Upper lobe of right lung (tissue), 1 donor: ENCODE results near the gene BBS12. TPM values are rescaled to one million over a fixed set of nuclear protein-coding genes. Genes with fewer than 3 reads are reported as not detected.

Source experiments
- ATAC-seq: fragments of 200-7000 bp; cut with Tn5 transposase; one replicate; pipeline ENCODE4 v1.9.1; 2020; ENCODE audit warnings: mild to moderate bottlenecking, moderate library complexity
- DNase-seq: peaks from one replicate; pipeline ENCODE4 v3.0.0-alpha.2; 2020
- H3K27ac ChIP-seq: fragments of 200-600 bp; one replicate; pipeline ENCODE4 v1.8.0; 2022
- H3K27me3 ChIP-seq: fragments of 200-600 bp; one replicate; pipeline ENCODE4 v1.8.0; 2022; ENCODE audit warnings: mild to moderate bottlenecking
- H3K36me3 ChIP-seq: fragments of 200-600 bp; one replicate; pipeline ENCODE4 v1.8.0; 2022
- H3K4me1 ChIP-seq: fragments of 200-600 bp; one replicate; pipeline ENCODE4 v1.8.0; 2022
- H3K4me3 ChIP-seq: fragments of 200-600 bp; one replicate; pipeline ENCODE4 v1.8.0; 2022; ENCODE audit warnings: mild to moderate bottlenecking
- H3K9me3 ChIP-seq: fragments of 200-600 bp; one replicate; pipeline ENCODE4 v1.8.0; 2022
- CTCF ChIP-seq: fragments of 200-600 bp; IDR thresholded peaks from one replicate; pipeline ENCODE4 v1.8.0; 2022; ENCODE audit warnings: antibody characterized with exemption
- intact Hi-C: fragments of 100-400 bp; cut with DNase I; formaldehyde crosslinking; loops from one replicate; pipeline ENCODE4 v1.11.0; 2022
- total RNA-seq: library from RNA; stranded (reverse); fragmentation: NEBNext Ultra II Directional; extraction: Animal tissue kit (Norgen Biotek cat#: 25700); gene quantifications from one replicate; pipeline ENCODE4 v1.2.1, GENCODE V29; 2021
- donor health status: DM: no; HTN: yes; CAD: no; lungs with severe emphysema.

BBS12 gene
- total RNA-seq, 1 donor from 2014 or later: 2.8 TPM

DNA sequence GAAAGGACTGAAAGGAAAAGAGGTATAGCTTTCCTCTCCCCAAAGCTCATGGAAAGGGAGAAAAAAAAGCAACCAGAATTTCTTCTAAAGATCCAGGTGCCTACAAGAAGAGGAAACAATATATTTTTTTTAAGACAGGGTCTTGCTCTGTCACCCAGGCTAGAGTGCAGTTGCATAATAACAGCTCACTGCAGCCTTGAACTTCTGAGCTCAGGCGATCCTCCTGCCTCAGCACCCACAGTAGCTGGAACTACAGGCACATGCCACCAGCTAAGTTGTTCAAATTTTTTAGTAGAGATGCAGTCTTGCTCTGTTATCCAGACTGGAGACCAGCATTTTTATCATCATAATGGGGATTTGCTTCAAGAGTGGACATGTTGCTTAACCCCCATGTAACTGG lies 30.5 kb upstream of the BBS12 start:
- Histone ChIP-seq H3K27ac (no peak overlapping the region), H3K9me3 (no peaks in the 10 kb centered on the region), H3K4me3 (no peak overlapping the region), H3K27me3 (no peaks in the 10 kb centered on the region), H3K4me1 (no peaks in the 10 kb centered on the region), H3K36me3 (no peaks in the 10 kb centered on the region)
- no peak for ATAC-seq
- intact Hi-C loops: no loop called here
- DNase-seq: no peak
- TF ChIP-seq CTCF: no peak

DNA sequence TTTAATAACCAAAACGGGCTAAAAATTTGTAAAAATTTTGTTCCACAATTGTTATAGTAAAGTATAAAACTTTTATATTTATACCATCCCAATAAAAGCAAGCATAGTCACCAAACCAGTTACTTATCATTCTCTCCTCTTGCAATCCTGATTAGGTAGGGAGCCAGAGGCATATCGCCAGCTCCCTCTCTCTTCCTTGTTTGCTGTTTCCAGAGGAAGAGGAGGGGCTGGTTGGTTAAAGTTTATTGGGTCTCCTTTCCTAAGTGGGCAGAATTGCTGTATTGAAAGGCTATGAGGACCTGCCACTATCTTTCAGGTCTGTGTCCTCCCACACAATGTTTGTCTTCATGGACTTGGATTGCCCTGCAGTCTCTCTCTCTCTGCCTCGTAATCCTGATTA lies 29.6 kb upstream of the BBS12 start:
- H3K4me3 ChIP-seq: no peak overlapping the region
- H3K36me3 ChIP-seq: no peaks in the 10 kb centered on the region
- H3K27ac ChIP-seq: no peak overlapping the region
- no peak for TF ChIP-seq CTCF
- intact Hi-C loops: no loop called here
- no peak for ATAC-seq
- no peaks in the 10 kb centered on the region for H3K27me3 ChIP-seq
- H3K4me1 ChIP-seq: no peaks in the 10 kb centered on the region
- DNase-seq: no peak
- H3K9me3 ChIP-seq: no peaks in the 10 kb centered on the region

DNA sequence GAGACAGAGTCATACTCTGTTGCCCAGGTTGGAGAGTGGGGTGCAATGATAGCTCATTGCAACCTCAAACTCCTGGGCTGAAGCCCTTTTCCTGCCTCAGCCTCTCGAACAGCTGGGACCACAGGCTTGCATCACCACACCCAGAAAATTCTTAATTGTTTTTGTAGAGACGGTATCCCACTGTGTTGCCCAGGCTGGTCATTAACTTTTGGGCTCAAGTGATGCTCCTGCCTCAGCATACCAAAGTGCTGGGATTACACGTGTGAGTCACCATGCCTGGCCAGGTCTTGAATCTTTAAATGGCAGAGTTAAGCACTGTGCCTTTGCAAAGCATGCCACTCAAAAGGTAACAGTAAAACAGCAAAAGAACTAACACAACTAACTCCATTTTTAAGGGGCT lies 28.6 kb upstream of the BBS12 start:
- TF ChIP-seq CTCF: no peak
- no peak overlapping the region for H3K27ac ChIP-seq
- H3K4me1 ChIP-seq: no peaks in the 10 kb centered on the region
- no peaks in the 10 kb centered on the region for H3K9me3 ChIP-seq
- no peak for DNase-seq
- intact Hi-C loops: no loop called here
- H3K36me3 ChIP-seq: no peaks in the 10 kb centered on the region
- no peaks in the 10 kb centered on the region for H3K27me3 ChIP-seq
- H3K4me3 ChIP-seq: no peak overlapping the region
- no peak for ATAC-seq

DNA sequence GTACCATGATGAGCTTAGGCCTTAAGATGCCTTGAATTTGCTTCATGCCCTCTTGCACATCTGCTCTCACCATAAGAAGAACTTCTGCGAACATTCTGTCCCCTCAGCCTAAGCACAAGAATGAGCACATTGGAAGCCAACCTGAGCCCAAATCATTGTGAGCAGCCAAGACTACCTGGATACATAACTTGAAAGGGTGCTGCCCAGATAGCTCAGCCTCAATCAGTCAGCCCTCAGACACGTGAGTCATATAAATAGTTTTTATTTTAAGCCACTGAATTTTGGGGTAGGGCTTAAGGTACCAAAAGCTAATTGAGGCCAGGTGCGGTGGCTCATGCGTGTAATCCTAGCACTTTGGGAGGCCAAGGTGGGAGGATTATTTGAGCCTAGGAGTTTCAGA lies 27.5 kb upstream of the BBS12 start:
- Histone ChIP-seq H3K4me1 (no peaks in the 10 kb centered on the region), H3K27me3 (no peaks in the 10 kb centered on the region), H3K36me3 (no peaks in the 10 kb centered on the region), H3K4me3 (no peak overlapping the region), H3K9me3 (no peaks in the 10 kb centered on the region), H3K27ac (no peak overlapping the region)
- intact Hi-C loops: no loop called here
- TF ChIP-seq CTCF: no peak
- DNase-seq: no peak
- no peak for ATAC-seq

DNA sequence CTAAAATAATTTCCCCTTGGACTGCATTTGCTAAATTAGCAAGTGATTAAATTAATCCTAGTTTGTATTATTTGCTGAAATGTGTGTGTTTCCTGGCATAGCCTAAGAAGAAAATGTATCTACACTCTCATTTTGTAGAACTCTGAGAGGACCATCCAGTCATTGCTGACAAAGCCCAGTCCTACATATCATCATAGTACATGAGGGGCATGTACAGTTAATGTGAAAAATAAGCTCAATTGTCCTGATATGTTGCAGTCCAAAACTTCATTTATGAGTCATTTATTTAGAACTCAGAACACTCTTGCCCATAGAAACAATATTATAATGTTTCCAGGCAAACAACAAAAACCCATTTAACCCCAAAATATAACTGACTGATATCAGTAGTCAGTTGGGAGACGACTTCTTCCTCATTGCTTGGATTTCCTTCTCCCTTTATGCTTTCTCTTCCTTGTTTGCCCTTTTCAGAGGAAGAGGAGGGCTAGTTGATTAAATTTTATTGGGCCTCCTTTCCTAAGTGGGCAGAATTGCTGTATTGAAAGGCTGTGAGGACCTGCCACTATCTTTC lies 26.9 kb upstream of the BBS12 start:
- ATAC-seq (no peak), DNase-seq (no peak)
- Histone ChIP-seq H3K4me3 (no peak overlapping the region), H3K36me3 (no peaks in the 10 kb centered on the region), H3K9me3 (no peaks in the 10 kb centered on the region), H3K4me1 (no peaks in the 10 kb centered on the region), H3K27me3 (no peaks in the 10 kb centered on the region), H3K27ac (no peak overlapping the region)
- no peak for TF ChIP-seq CTCF
- intact Hi-C loops: no loop called here

GRCh38 chr4:122706511-122706910 lies 26.0 kb upstream of the BBS12 start:
- H3K27ac ChIP-seq: no peak overlapping the region
- no peak for TF ChIP-seq CTCF
- no peaks in the 10 kb centered on the region for H3K27me3 ChIP-seq
- no peak for DNase-seq
- no peak for ATAC-seq
- no peaks in the 10 kb centered on the region for H3K4me1 ChIP-seq
- no peaks in the 10 kb centered on the region for H3K36me3 ChIP-seq
- no peak overlapping the region for H3K4me3 ChIP-seq
- intact Hi-C loops: no loop called here
- no peaks in the 10 kb centered on the region for H3K9me3 ChIP-seq
